ENCODE data around the gene POGK. TPM values are rescaled to one million over a fixed set of nuclear protein-coding genes. Genes with fewer than 3 reads are reported as not detected.

POGK gene
- total RNA-seq, 1 experiment from 2014 or later = 47.7 TPM

DNA sequence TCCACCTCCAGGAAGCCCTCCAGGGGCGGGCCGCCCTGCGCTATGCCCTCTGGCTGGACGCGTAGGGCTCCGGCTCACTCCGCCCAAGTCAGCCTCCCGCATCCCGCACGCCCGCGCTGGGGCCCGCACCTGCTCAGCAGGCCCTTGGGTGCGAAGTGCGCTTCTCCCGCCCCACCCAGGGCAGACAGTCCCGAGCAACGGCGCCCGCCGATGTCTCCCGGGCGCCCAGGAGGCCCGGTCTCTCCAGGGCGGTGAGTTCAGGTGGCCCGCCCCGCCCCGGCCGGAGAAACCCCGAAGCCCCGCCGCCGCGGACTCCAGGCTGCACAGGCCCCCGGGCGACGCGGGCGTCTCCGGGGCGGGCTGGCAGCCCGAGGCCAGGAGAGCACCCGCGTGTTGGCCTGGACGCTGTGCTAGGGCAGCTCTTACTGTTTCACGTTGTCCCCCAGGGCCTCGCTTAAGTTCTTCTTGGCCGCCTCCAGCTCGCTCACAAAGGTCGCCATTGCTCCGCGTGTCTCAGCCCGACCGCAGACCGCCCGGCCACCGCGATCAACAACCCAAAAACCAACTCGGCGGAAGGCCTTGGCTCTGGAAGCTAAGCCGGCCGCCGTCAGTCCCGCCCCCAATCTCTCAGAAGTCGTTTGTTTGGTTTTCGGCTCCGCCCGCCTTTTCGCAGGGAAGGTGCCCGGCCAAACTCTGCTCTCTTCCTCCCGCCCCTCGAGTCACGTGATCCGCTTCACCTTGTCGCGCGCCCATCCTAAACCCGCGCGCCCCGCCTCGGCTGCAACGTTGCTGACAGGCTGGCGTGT is 36.7 kb downstream of the POGK start, which contains the start of gene TADA1:
Gene TADA1 (minus strand): TSS at position 531 of the 806 bp plus-strand sequence. CDS start 31 bp downstream, at position 500.
- H3K27ac Mint-ChIP-seq = peak within 1 kb of the TSS; percentile 92 to 100 (median 99)
- no peak within 1 kb of the TSS for H2BK120ac ChIP-seq (ENCODE audit: low read depth, low read length, poor library complexity, severe bottlenecking)
- peak within 1 kb of the TSS; percentile 97 for H3K4me3 Mint-ChIP-seq
- no peak within 1 kb of the TSS for H3K4ac ChIP-seq (ENCODE audit: low read depth, low read length)
- H2AK5ac ChIP-seq (ENCODE audit: insufficient read length, low read length) = no peak within 1 kb of the TSS
- no peak within 1 kb of the TSS for H2AFZ ChIP-seq (ENCODE audit: low read length)
- H3K79me1 ChIP-seq (ENCODE audit: insufficient read depth, low read depth, low read length, poor library complexity, severe bottlenecking) = peaks cover 3% of the 10 kb centered on the region
- H3K4me1 ChIP-seq (ENCODE audit: insufficient read depth, low read length) = peaks cover 2% of the 10 kb centered on the region; the same call in 1 of the 2 replicates
- H3K14ac ChIP-seq (ENCODE audit: insufficient read depth, low read length) = peak within 1 kb of the TSS; percentile 91
- H2BK20ac ChIP-seq (ENCODE audit: low read depth, low read length, poor library complexity, severe bottlenecking) = no peak within 1 kb of the TSS
- no peak within 1 kb of the TSS for H3T11ph ChIP-seq (ENCODE audit: low read length)
- peaks cover 7% of the 10 kb centered on the region for H3K23me2 ChIP-seq (ENCODE audit: insufficient read length, low read depth, low read length, poor library complexity, severe bottlenecking)
- H3K27me3 ChIP-seq (ENCODE audit: insufficient read depth, low read length) = no peaks in the 10 kb centered on the region
- TF ChIP-seq, protein P1, sequence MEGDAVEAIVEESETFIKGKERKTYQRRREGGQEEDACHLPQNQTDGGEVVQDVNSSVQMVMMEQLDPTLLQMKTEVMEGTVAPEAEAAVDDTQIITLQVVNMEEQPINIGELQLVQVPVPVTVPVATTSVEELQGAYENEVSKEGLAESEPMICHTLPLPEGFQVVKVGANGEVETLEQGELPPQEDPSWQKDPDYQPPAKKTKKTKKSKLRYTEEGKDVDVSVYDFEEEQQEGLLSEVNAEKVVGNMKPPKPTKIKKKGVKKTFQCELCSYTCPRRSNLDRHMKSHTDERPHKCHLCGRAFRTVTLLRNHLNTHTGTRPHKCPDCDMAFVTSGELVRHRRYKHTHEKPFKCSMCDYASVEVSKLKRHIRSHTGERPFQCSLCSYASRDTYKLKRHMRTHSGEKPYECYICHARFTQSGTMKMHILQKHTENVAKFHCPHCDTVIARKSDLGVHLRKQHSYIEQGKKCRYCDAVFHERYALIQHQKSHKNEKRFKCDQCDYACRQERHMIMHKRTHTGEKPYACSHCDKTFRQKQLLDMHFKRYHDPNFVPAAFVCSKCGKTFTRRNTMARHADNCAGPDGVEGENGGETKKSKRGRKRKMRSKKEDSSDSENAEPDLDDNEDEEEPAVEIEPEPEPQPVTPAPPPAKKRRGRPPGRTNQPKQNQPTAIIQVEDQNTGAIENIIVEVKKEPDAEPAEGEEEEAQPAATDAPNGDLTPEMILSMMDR (conservative IDR thresholded peaks at IDR 0.05) = no peak
- peak within 1 kb of the TSS; percentile 88 for H3K9ac ChIP-seq (ENCODE audit: extremely low read depth, insufficient read length, low read length)
- no peak within 1 kb of the TSS for H2BK15ac ChIP-seq (ENCODE audit: low read depth, low read length)
- peak within 1 kb of the TSS; percentile 79 for H3K18ac ChIP-seq (ENCODE audit: insufficient read length, low read depth, low read length)
- H2BK5ac ChIP-seq (ENCODE audit: insufficient read length, low read length) = no peak within 1 kb of the TSS
- H2BK12ac ChIP-seq (ENCODE audit: insufficient read length, low read depth, low read length) = no peak within 1 kb of the TSS
- peaks cover 22 to 27% of the 10 kb centered on the region in 2 experiments for H3K4me1 Mint-ChIP-seq
- no peak within 1 kb of the TSS for H4K5ac ChIP-seq (ENCODE audit: insufficient read length, low read depth, low read length)
- peak; percentile 99 for DNase-seq
- H3K9me3 Mint-ChIP-seq = peaks cover 5 to 6% of the 10 kb centered on the region in 2 experiments; a peak in 3 of 5 replicates
- no CpG with 5 or more reads among the region's 84 CpGs for whole genome bisulfite sequencing (ENCODE audit: extremely low coverage, insufficient read length, low lambda C conversion rate)
- no peaks in the 10 kb centered on the region for H3K9me3 ChIP-seq (ENCODE audit: control insufficient read depth, low read depth, low read length)
- no peak within 1 kb of the TSS for H4K8ac ChIP-seq (replicated peaks; ENCODE audit: insufficient read length, low read depth, low read length)
- H3K56ac ChIP-seq (ENCODE audit: insufficient read length, low read depth, low read length) = no peak within 1 kb of the TSS
- H3K27me3 Mint-ChIP-seq (ENCODE audit: low read depth) = 0 out of 2 replicates have a peak, but pooled peaks cover 1% of the 10 kb centered on the region
- H4K91ac ChIP-seq (ENCODE audit: insufficient read length, low read depth, low read length) = no peak within 1 kb of the TSS
- H3K4me2 ChIP-seq (ENCODE audit: insufficient read depth, insufficient read length, low read length) = peak within 1 kb of the TSS; percentile 77
- H3K23ac ChIP-seq (ENCODE audit: insufficient read length, low read depth, low read length) = no peak within 1 kb of the TSS
- peaks cover 13% of the 10 kb centered on the region; the same call in 1 of the 2 replicates for H3K79me2 ChIP-seq (ENCODE audit: insufficient read depth, low read length)
- H4K20me1 ChIP-seq (ENCODE audit: control insufficient read depth, insufficient read depth, insufficient read length) = no peaks in the 10 kb centered on the region
- H3K27ac ChIP-seq (ENCODE audit: insufficient read length, low read depth, low read length) = no peak within 1 kb of the TSS
- peaks cover 5 to 10% (median 8%) of the 10 kb centered on the region in 3 experiments; a peak in 4 of 7 replicates for H3K36me3 Mint-ChIP-seq (ENCODE audit: insufficient read depth in 1 of 3, low read depth in 3 of 3)
